Neural cell (in vitro differentiated cells): ENCODE measurements around the gene TENT4A. TPM values are rescaled to one million over a fixed set of nuclear protein-coding genes. Genes with fewer than 3 reads are reported as not detected.

Experiments
- H2AFZ ChIP-seq: fragments of 200-600, 300-800 bp; sonication (generic), shearing (Covaris generic); 2 replicates; pipeline ENCODE4 v1.6.0; 2014; ENCODE audit warnings: low read depth, mild to moderate bottlenecking, antibody characterized with exemption, low read length, moderate library complexity
- H3F3A ChIP-seq: fragments of 200-600 bp; shearing (Covaris generic); 2 replicates; pipeline ENCODE4 v1.6.1; 2016; ENCODE audit warnings: mild to moderate bottlenecking, moderate library complexity, mixed read lengths, antibody characterized with exemption, low read length; ENCODE audit not compliant: insufficient read depth, poor library complexity, severe bottlenecking
- H3K27ac ChIP-seq: fragments of 200-600, 300-800 bp; sonication (generic), shearing (Covaris generic); 2 replicates; pipeline ENCODE4 v1.5.1; 2014; ENCODE audit warnings: mild to moderate bottlenecking, low read length, moderate library complexity
- H3K27me3 ChIP-seq: fragments of 300-800, 200-600 bp; sonication (generic), shearing (Covaris generic); 2 replicates; pipeline ENCODE4 v1.6.0; 2014; ENCODE audit warnings: mild to moderate bottlenecking, low read depth, low read length, moderate library complexity; ENCODE audit not compliant: insufficient read depth
- H3K36me3 ChIP-seq: fragments of 300-800, 200-600 bp; sonication (generic), shearing (Covaris generic); 2 replicates; pipeline ENCODE4 v1.5.1; 2014; ENCODE audit warnings: mild to moderate bottlenecking, antibody characterized with exemption, low read length, moderate library complexity; ENCODE audit not compliant: insufficient read depth
- H3K4me2 ChIP-seq: fragments of 300-800, 200-600 bp; sonication (generic), shearing (Covaris generic); 2 replicates; pipeline ENCODE4 v1.6.0; 2014; ENCODE audit warnings: mild to moderate bottlenecking, low read length
- H3K4me3 ChIP-seq: fragments of 300-800, 200-600 bp; sonication (generic), shearing (Covaris generic); 2 replicates; pipeline ENCODE4 v1.5.1; 2014; ENCODE audit warnings: mild to moderate bottlenecking, low read length, moderate library complexity
- H3K79me2 ChIP-seq: fragments of 200-600 bp; shearing (Covaris generic); replicated peaks from 2 replicates; pipeline ENCODE4 v1.6.0; 2014; ENCODE audit warnings: mild to moderate bottlenecking, low read length, moderate library complexity; ENCODE audit not compliant: insufficient read depth
- H3K9ac ChIP-seq: fragments of 300-800, 200-600 bp; sonication (generic), shearing (Covaris generic); 2 replicates; pipeline ENCODE4 v1.6.1; 2016; ENCODE audit warnings: mild to moderate bottlenecking, low read length, mixed read lengths
- H3K9me2 ChIP-seq: fragments of 200-600 bp; shearing (Covaris generic); 2 replicates; pipeline ENCODE4 v1.6.1; 2016; ENCODE audit warnings: mild to moderate bottlenecking, low read length, mixed read lengths; ENCODE audit not compliant: insufficient read depth
- H3K9me3 ChIP-seq: fragments of 200-600, 300-800 bp; sonication (generic), shearing (Covaris generic); 2 replicates; pipeline ENCODE4 v1.6.1; 2016; ENCODE audit warnings: mild to moderate bottlenecking, mixed run types, low read length, moderate library complexity, mixed read lengths
- H4K20me1 ChIP-seq: fragments of 200-600 bp; shearing (Covaris generic); 2 replicates; pipeline ENCODE4 v1.6.1; 2016; ENCODE audit warnings: mild to moderate bottlenecking, mixed run types; ENCODE audit not compliant: insufficient read depth
- EP300 ChIP-seq: fragments of 450-650 bp; conservative IDR thresholded peaks from 2 replicates; pipeline ENCODE4 v1.6.1; 2014; ENCODE audit warnings: antibody characterized with exemption, mild to moderate bottlenecking, moderate library complexity; ENCODE audit not compliant: poor library complexity, severe bottlenecking
- EZH2 ChIP-seq: fragments of 200-600, 300-800 bp; shearing (Covaris generic), sonication (generic); IDR thresholded peaks from 2 replicates; pipeline ENCODE4 v1.6.1; 2014; ENCODE audit warnings: antibody characterized with exemption, low read length, borderline replicate concordance, mild to moderate bottlenecking; ENCODE audit not compliant: insufficient read depth, poor library complexity, severe bottlenecking
- MXI1 ChIP-seq: fragments of 450-650 bp; conservative IDR thresholded peaks from 2 replicates; pipeline ENCODE4 v1.6.1; 2014; ENCODE audit warnings: antibody characterized with exemption, mild to moderate bottlenecking; ENCODE audit not compliant: poor library complexity, severe bottlenecking
- POLR2AphosphoS5 ChIP-seq: IDR thresholded peaks from 2 replicates; pipeline ENCODE4 v1.6.1; 2012
- RAD21 ChIP-seq: fragments of 450-650 bp; conservative IDR thresholded peaks from 2 replicates; pipeline ENCODE4 v1.6.1; 2014; ENCODE audit warnings: antibody characterized with exemption, mild to moderate bottlenecking, moderate library complexity
- SMC3 ChIP-seq: fragments of 450-650 bp; conservative IDR thresholded peaks from 2 replicates; pipeline ENCODE4 v1.6.1; 2014; ENCODE audit warnings: antibody characterized with exemption, mild to moderate bottlenecking, moderate library complexity; ENCODE audit not compliant: poor library complexity
- polyA plus RNA-seq: library from polyadenylated mRNA; depleted of rRNA; stranded (reverse); fragments of >200 nt; gene quantifications from 2 replicates; pipeline ENCODE4 v1.2.3, GENCODE V29; 2014
- TF ChIP-seq, protein P1 (sequence below): fragments of 450-650 bp; IDR thresholded peaks from 2 replicates; pipeline ENCODE4 v1.5.1; 2014; ENCODE audit warnings: antibody characterized with exemption, mild to moderate bottlenecking, moderate library complexity; ENCODE audit not compliant: poor library complexity, severe bottlenecking
- TF ChIP-seq, protein P2 (sequence below): IDR thresholded peaks from 2 replicates; pipeline ENCODE4 v1.6.1; 2012; ENCODE audit warnings: borderline replicate concordance

TENT4A gene
- polyA plus RNA-seq, 1 donor from 2014 or later = 12.1 TPM

DNA sequence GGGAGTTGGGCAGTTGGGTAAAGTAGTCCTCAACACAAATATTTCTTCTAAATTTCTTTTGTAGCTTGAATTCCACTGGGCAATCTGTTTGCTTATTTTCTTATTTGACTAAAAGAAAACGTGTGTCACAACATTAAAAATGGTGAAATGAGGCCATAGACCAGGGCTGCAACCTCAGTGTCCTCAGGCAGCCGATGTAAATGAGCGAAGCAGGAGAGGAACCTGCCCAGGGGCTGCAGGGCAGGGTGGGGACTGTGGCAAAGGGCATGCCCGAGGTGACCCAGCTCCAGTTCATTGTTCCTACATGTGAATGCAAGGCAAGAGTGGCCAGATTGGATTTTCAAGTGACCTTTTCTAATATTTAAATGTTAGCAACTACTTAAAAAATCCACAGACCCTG, 74.7 kb downstream of the TENT4A start:
- H3K9me3 ChIP-seq = no peaks in the 10 kb centered on the region
- H3K9ac ChIP-seq = no peak overlapping the region
- no peaks in the 10 kb centered on the region for H3K9me2 ChIP-seq
- H3K36me3 ChIP-seq = no peaks in the 10 kb centered on the region
- H3K4me2 ChIP-seq = no peak overlapping the region
- H3K4me3 ChIP-seq = no peak overlapping the region
- no peaks in the 10 kb centered on the region for H3F3A ChIP-seq
- H3K79me2 ChIP-seq = no peaks in the 10 kb centered on the region
- no peaks in the 10 kb centered on the region for H4K20me1 ChIP-seq
- H3K27ac ChIP-seq = no peak overlapping the region
- no peaks in the 10 kb centered on the region for H3K27me3 ChIP-seq
- no peak overlapping the region for H2AFZ ChIP-seq
- no peak for TF ChIP-seq EP300
- no peak for TF ChIP-seq EZH2
- TF ChIP-seq MXI1 = no peak
- TF ChIP-seq, protein P1, sequence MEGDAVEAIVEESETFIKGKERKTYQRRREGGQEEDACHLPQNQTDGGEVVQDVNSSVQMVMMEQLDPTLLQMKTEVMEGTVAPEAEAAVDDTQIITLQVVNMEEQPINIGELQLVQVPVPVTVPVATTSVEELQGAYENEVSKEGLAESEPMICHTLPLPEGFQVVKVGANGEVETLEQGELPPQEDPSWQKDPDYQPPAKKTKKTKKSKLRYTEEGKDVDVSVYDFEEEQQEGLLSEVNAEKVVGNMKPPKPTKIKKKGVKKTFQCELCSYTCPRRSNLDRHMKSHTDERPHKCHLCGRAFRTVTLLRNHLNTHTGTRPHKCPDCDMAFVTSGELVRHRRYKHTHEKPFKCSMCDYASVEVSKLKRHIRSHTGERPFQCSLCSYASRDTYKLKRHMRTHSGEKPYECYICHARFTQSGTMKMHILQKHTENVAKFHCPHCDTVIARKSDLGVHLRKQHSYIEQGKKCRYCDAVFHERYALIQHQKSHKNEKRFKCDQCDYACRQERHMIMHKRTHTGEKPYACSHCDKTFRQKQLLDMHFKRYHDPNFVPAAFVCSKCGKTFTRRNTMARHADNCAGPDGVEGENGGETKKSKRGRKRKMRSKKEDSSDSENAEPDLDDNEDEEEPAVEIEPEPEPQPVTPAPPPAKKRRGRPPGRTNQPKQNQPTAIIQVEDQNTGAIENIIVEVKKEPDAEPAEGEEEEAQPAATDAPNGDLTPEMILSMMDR = no peak

DNA sequence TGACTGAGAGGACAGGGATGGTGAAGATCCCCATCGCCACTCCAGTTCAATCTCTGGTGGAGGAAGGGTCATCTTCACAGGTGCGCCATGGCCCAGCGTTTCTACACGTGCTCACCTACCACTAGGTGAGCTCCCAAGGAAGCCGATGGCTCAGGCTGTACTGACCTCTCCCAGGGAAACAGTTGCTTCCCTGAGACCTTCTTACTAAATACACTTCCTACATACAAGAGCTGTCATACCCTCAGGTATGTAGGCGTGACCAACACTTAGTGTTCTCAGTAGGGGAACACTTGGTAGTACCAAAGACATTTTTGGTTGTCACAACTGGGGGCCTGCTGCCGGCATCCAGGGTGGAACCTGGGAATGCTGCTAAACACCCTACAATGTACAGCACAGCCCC, 75.2 kb downstream of the TENT4A start:
- no peaks in the 10 kb centered on the region for H3K79me2 ChIP-seq
- H3F3A ChIP-seq = no peaks in the 10 kb centered on the region
- TF ChIP-seq EZH2 (no peak), POLR2AphosphoS5 (no peak), MXI1 (no peak), RAD21 (no peak), EP300 (no peak), SMC3 (no peak)
- TF ChIP-seq, protein P2, sequence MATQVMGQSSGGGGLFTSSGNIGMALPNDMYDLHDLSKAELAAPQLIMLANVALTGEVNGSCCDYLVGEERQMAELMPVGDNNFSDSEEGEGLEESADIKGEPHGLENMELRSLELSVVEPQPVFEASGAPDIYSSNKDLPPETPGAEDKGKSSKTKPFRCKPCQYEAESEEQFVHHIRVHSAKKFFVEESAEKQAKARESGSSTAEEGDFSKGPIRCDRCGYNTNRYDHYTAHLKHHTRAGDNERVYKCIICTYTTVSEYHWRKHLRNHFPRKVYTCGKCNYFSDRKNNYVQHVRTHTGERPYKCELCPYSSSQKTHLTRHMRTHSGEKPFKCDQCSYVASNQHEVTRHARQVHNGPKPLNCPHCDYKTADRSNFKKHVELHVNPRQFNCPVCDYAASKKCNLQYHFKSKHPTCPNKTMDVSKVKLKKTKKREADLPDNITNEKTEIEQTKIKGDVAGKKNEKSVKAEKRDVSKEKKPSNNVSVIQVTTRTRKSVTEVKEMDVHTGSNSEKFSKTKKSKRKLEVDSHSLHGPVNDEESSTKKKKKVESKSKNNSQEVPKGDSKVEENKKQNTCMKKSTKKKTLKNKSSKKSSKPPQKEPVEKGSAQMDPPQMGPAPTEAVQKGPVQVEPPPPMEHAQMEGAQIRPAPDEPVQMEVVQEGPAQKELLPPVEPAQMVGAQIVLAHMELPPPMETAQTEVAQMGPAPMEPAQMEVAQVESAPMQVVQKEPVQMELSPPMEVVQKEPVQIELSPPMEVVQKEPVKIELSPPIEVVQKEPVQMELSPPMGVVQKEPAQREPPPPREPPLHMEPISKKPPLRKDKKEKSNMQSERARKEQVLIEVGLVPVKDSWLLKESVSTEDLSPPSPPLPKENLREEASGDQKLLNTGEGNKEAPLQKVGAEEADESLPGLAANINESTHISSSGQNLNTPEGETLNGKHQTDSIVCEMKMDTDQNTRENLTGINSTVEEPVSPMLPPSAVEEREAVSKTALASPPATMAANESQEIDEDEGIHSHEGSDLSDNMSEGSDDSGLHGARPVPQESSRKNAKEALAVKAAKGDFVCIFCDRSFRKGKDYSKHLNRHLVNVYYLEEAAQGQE = no peak
- H3K9me3 ChIP-seq = no peaks in the 10 kb centered on the region
- no peak overlapping the region for H3K4me3 ChIP-seq
- H3K9ac ChIP-seq = no peak overlapping the region
- H3K9me2 ChIP-seq = no peaks in the 10 kb centered on the region
- no peaks in the 10 kb centered on the region for H3K36me3 ChIP-seq
- H4K20me1 ChIP-seq = no peaks in the 10 kb centered on the region
- no peak overlapping the region for H3K4me2 ChIP-seq
- no peaks in the 10 kb centered on the region for H3K27me3 ChIP-seq
- H2AFZ ChIP-seq = no peak overlapping the region
- no peak overlapping the region for H3K27ac ChIP-seq
